Activated CD8-positive, alpha-beta memory T cell treated with anti-CD3 and anti-CD28 coated beads, Interleukin-2, amount 10 ng/mL, durations not matched to agents 7 days and 5 days (primary cell): ENCODE measurements around the gene BMF. TPM values are rescaled to one million over a fixed set of nuclear protein-coding genes. Genes with fewer than 3 reads are reported as not detected.
"Not testable (repeated sequence)": the region's sequence is repeated elsewhere in the genome, so short reads cannot be mapped to it uniquely, and the experiment has no call there.

Source experiments
- ATAC-seq: fragments of 150-1000 bp; cut with Tn5 transposase; one replicate; pipeline ENCODE4 v1.10.0; 2021; ENCODE audit warnings: moderate library complexity
- CTCF ChIA-PET: fragments of 350-600 bp; sonication (Branson Sonifier 250); formaldehyde crosslinking; loops from one replicate; lab custom pipeline; 2021; ENCODE audit warnings: antibody characterized with exemption; lab: Charles Lee
- DNase-seq: peaks from one replicate; pipeline ENCODE4 v3.0.0-alpha.2; 2020
- H3K27ac Mint-ChIP-seq: one replicate; pipeline ENCODE4 v1.8.0; 2021; ENCODE audit warnings: mild to moderate bottlenecking, mixed read lengths
- H3K27me3 Mint-ChIP-seq: one replicate; pipeline ENCODE4 v1.8.0; 2021; ENCODE audit warnings: mixed read lengths
- H3K36me3 Mint-ChIP-seq: one replicate; pipeline ENCODE4 v1.8.0; 2021; ENCODE audit warnings: mild to moderate bottlenecking, mixed read lengths
- H3K4me1 Mint-ChIP-seq: one replicate; pipeline ENCODE4 v1.8.0; 2021; ENCODE audit warnings: mixed read lengths
- H3K4me3 Mint-ChIP-seq: one replicate; pipeline ENCODE4 v1.8.0; 2021; ENCODE audit warnings: mild to moderate bottlenecking, moderate library complexity, mixed read lengths
- H3K9me3 Mint-ChIP-seq: one replicate; pipeline ENCODE4 v1.8.0; 2022; ENCODE audit warnings: low read depth, mixed read lengths
- total RNA-seq, 2 experiments: library from RNA; stranded (reverse); gene quantifications; one replicate each; pipeline ENCODE4 v1.2.3, GENCODE V29; 2021

Gene BMF, protein sequence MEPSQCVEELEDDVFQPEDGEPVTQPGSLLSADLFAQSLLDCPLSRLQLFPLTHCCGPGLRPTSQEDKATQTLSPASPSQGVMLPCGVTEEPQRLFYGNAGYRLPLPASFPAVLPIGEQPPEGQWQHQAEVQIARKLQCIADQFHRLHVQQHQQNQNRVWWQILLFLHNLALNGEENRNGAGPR
- total RNA-seq, result 10 to 100 TPM in 1 of 2 experiments, 1 to 10 TPM in 1; 3.6 to 13.0 TPM

DNA sequence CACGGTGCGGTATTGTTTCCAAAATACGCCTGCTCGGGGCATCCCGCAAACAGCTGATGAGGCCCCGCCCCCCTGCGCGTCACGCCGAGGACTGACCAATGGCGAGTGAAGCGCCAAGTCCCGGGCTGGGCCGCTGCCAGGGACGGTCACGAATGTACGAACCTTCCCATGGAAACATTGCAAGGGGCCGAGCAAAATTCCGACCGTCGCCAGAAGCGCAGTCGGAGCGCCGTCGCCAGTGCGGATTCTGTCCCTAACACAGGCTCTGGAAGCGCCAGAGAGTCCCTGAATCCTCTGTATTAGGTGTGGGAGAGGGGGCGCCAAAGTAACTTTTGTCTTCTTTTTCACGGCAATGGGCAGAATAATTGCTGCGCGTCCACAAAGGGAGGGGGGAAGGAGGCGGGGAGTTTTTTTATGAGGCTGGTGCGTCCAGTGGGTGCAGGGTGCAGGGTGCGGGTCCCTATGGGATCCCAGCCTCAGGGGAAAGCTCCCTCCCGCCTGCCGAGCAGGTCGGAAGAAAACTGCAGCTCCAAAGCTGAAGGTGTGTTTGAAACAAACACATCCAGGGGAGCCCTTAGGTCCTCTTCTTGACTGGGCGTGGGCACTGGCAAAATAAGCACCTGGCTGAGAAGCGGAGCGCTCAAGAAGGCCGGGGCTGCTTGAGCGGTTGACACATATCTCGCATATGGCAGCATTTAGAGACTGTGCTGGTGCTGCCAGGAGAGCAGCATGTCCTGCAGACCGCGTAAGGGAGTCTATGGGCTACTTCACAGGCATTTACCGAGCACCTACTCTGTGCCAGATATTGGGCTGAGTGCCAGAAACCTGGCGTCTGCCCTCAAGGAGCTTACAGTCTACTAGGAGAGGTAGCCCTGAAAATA lies at the start of gene BMF:
Gene BMF (minus strand): TSS at position 25 of the 881 bp plus-strand sequence. CDS start 2,793 bp downstream, outside the sequence.
- Mint-ChIP-seq H3K9me3 (no peaks in the 10 kb centered on the region), H3K4me1 (peaks cover 46% of the 10 kb centered on the region), H3K27me3 (peaks cover 28% of the 10 kb centered on the region), H3K36me3 (no peaks in the 10 kb centered on the region), H3K4me3 (peak within 1 kb of the TSS; percentile 82), H3K27ac (peak within 1 kb of the TSS; percentile 76)
- peak; percentile 84 for ATAC-seq
- CTCF ChIA-PET, result interaction anchor here (0.9 to 22.2 kb wide), 5 partner anchors 13 to 108 kb away, joined by 3 to 324 read pairs (median 4); partner anchors contain the start of gene SRP14
- peak; percentile 97 for DNase-seq

DNA sequence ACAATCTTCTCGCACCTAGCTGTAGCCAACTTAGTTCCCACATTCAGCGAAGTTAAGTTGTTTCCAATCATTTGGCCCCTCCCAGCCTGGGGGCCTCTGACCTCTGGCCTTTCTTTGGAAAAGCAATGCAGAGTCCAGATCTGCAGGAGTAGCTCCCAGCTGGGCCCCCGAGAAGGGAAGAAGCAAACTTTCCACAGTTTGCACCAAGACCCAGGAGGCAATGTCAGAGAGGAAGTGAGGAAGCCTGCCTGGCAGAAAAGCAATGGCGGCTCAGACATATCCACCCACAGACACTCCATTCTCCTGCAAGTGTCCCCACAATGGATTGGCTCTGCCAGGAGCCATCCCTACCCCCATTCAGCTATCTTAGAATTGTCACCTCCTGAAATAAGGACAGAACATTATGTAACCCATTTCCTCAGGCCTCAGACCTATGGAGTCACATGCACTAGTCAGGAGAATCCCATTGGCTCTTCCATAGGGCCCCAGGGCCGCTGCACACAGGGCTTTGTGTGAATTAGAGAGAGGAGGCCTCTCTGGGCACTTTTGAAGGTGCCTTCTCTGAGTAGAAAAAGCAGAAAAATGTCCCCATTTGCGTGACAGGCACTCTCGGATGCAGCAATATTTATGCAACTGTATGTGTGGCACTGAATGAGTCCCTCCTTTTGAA lies 49.2 kb upstream of the BMF start:
- no peaks in the 10 kb centered on the region for H3K36me3 Mint-ChIP-seq
- no peaks in the 10 kb centered on the region for H3K9me3 Mint-ChIP-seq
- no peak overlapping the region for H3K4me3 Mint-ChIP-seq
- no peaks in the 10 kb centered on the region for H3K4me1 Mint-ChIP-seq
- ATAC-seq, result no peak
- CTCF ChIA-PET, result interaction anchor here (1.5 to 3.7 kb wide), 2 partner anchors 60 to 112 kb away, joined by 3 to 11 read pairs; no protein-coding TSS in a partner anchor
- H3K27ac Mint-ChIP-seq, result no peak overlapping the region
- no peak for DNase-seq
- H3K27me3 Mint-ChIP-seq, result peaks cover 3% of the 10 kb centered on the region

DNA sequence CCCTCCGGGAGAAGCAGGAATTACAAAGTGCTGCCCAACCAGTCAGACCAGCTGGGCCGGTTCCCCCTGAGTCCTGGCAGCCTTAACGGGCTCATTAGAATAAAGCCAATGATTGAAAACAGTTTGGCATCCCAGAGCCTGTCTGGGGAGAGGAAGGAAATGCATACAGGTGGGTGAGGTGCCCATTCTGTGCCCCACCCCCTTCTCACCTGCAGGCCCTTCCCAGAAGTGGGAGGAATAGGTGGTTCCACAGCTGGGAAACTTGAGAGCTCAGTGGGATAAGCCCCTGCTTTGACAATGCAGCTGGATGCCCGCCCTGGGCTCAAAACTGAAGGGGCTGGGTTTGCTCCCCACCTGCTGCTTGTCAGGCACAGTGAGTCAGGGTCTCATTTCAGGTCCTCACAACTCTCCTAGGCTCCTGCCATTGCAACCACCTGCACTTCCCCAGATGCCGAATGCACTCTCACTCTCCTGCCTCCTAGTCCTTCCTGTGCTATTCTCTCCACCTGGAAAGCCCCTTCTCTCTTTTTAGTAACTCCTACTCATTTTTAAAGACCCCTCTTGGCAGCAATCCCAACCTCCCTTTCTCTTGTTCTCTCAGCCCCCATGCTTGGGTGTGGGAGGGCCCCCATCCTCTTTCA lies 46.7 kb upstream of the BMF start:
- ATAC-seq (no peak), DNase-seq (peak; percentile 31)
- CTCF ChIA-PET, result interaction anchor here (1.2 kb wide), 1 partner anchor 120 kb away, joined by 5 read pairs; no protein-coding TSS in a partner anchor
- no peak overlapping the region for H3K27ac Mint-ChIP-seq
- H3K36me3 Mint-ChIP-seq, result no peaks in the 10 kb centered on the region
- H3K4me3 Mint-ChIP-seq, result no peak overlapping the region
- no peaks in the 10 kb centered on the region for H3K4me1 Mint-ChIP-seq
- H3K9me3 Mint-ChIP-seq, result no peaks in the 10 kb centered on the region
- peaks cover 9% of the 10 kb centered on the region for H3K27me3 Mint-ChIP-seq

DNA sequence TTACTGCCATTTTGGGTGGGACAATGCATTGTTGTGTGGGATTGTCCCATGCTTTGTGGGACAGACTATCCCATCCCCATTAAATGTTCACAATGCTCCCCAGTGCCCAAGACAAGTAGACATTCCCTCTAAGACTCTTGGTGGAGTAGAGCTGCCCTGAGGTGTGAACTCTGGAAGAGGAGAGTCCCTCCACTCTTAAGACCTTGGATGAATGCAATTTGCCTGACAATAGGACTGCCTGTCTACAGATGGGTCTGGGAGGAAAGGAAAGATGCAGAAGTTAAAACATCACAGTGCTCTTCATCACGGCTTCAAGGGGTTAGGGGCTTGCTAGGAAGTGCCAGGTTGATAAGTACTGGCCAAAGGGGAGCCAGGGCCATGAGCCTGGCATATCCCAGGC lies 46.1 kb upstream of the BMF start:
- ATAC-seq, result not testable (repeated sequence)

DNA sequence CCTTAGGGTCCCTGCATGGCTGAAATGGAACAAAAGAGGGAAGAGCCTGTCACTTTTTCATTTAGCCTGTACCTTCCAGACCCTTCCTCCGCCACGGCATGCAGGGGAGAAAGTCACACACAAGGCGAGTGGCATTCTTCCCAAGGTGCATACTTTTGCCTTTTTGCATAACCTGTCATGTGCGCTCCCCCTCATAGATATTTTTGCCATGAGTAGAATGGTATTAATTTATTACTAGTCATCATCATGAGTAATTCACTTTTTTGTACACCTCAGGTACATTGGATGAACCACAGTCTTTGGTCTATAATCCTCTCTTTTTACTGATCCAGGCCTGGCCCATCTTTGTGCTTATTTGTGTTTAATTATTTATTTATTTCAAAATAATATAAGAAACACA lies 43.3 kb upstream of the BMF start:
- ATAC-seq (no peak), DNase-seq (peak; percentile 22)
- Mint-ChIP-seq H3K4me3 (no peak overlapping the region), H3K36me3 (no peaks in the 10 kb centered on the region), H3K27me3 (peaks cover 14% of the 10 kb centered on the region), H3K27ac (no peak overlapping the region), H3K4me1 (no peaks in the 10 kb centered on the region), H3K9me3 (no peaks in the 10 kb centered on the region)
- CTCF ChIA-PET, result no interaction called here

More for the DNA sequence above, 46.1 kb upstream of the BMF start:
- not testable (repeated sequence) for H3K9me3 Mint-ChIP-seq, H3K27ac Mint-ChIP-seq, DNase-seq, H3K4me3 Mint-ChIP-seq, H3K4me1 Mint-ChIP-seq, H3K36me3 Mint-ChIP-seq
- peaks cover 12% of the 10 kb centered on the region for H3K27me3 Mint-ChIP-seq
- CTCF ChIA-PET, result interaction anchor here (2.0 kb wide), 1 partner anchor 118 kb away, joined by 4 read pairs; no protein-coding TSS in a partner anchor

DNA sequence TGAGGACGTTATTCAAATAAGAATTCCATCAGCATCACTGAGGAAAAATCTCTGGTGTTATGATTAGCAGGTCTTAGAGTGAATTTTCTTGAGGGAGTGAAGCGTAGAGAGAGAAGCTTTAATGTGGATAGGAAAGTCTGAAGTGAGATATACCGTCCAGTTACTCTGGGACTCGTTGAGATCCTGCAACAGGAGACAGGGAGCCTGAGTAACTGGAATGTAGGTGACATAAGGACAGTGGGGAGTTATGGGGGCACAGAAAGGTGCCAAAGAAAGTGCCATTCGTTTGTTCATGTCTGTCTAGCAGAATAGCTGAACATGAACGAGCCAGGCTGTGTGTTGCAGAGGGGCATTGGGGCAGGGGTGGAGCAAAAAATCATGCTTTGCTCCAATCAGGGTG lies 42.8 kb upstream of the BMF start:
- DNase-seq (no peak), ATAC-seq (no peak)
- no peak overlapping the region for H3K27ac Mint-ChIP-seq
- H3K36me3 Mint-ChIP-seq, result no peaks in the 10 kb centered on the region
- no peaks in the 10 kb centered on the region for H3K4me1 Mint-ChIP-seq
- no peak overlapping the region for H3K4me3 Mint-ChIP-seq
- CTCF ChIA-PET, result no interaction called here
- no peaks in the 10 kb centered on the region for H3K9me3 Mint-ChIP-seq
- H3K27me3 Mint-ChIP-seq, result peaks cover 14% of the 10 kb centered on the region

DNA sequence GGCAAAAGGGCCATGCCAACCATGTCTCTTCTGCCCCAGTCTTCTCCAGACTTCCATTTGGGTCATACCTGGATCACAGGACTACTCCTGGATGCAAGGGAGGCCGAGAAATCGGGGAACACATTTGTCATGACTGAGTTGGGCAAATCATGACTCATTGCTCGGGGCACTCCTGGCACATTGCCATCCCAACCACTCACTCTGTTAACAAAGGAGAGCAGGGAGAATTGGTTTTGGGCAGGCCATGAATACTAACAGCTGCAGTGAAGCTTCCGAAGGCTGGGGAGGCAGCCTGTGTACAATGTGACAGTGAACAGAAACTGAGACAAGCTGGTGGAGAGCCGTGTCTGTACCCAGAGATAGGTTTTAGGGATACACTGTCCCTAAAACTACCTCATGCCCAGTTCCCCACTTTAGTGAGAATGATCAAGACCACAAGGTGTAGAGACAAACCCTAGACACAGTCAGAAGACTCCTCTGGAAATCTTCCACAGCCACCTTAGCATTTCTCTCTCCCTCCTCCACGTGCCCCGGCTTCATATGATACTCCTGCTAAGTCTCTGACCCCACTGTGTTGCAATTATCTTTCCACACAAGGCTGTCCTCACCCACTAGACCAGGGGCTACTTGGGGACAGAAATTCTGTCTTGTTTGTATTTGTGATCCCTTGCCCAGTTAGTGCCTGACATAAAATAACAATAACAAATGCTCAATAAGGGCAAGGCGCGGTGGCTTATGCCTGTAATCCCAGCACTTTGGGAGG lies 41.7 kb upstream of the BMF start:
- H3K9me3 Mint-ChIP-seq, result no peaks in the 10 kb centered on the region
- peaks cover 11% of the 10 kb centered on the region for H3K27me3 Mint-ChIP-seq
- CTCF ChIA-PET, result no interaction called here
- ATAC-seq (no peak), DNase-seq (peak; percentile 33)
- no peaks in the 10 kb centered on the region for H3K4me1 Mint-ChIP-seq
- H3K27ac Mint-ChIP-seq, result no peak overlapping the region
- H3K4me3 Mint-ChIP-seq, result no peak overlapping the region
- no peaks in the 10 kb centered on the region for H3K36me3 Mint-ChIP-seq

DNA sequence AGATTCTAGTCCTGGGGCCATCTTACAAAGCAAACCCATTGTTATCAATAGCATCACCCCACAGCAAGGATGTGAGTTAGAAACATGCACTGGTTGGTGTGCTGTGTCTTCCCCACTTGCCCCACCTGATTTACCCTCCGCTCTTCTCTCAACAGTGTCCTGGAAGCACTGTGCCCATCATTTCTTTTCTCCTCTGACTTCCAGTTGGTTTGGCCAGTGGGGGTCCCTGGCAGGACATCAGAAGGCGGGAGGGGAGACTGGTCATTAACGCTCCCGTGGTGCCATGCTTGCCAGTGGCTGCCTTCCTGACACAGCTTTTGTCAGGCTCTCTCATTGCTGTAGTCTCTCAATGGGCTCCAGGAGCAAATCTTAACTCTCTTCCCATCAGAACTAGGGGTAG lies 40.7 kb upstream of the BMF start:
- H3K27ac Mint-ChIP-seq, result no peak overlapping the region
- no peaks in the 10 kb centered on the region for H3K9me3 Mint-ChIP-seq
- ATAC-seq (no peak), DNase-seq (peak; percentile 34)
- H3K36me3 Mint-ChIP-seq, result no peaks in the 10 kb centered on the region
- H3K4me1 Mint-ChIP-seq, result no peaks in the 10 kb centered on the region
- H3K4me3 Mint-ChIP-seq, result no peak overlapping the region
- CTCF ChIA-PET, result no interaction called here
- peaks cover 11% of the 10 kb centered on the region for H3K27me3 Mint-ChIP-seq

DNA sequence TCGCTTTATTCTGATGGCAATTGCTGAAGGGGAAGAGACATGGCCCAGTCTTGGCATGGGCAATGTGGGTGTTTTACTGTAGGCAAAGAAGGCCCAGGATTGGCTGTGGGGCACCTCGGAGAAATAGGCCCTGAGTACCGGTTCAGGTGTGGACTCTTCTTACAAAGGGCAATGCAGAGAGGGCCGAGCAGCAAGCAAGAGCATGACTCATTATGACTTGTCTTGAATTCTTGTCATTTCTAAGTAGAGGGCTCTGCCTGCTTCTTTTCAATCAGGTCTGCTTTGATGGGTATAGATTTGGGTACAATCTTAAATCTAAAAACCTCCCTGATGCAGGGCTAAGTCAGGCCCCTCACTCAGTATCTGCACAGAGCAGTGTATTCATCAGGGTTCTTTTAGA lies 37.4 kb upstream of the BMF start:
- Mint-ChIP-seq H3K27ac (no peak overlapping the region), H3K4me3 (no peak overlapping the region), H3K9me3 (no peaks in the 10 kb centered on the region), H3K36me3 (no peaks in the 10 kb centered on the region), H3K27me3 (peaks cover 11% of the 10 kb centered on the region), H3K4me1 (no peaks in the 10 kb centered on the region)
- CTCF ChIA-PET, result no interaction called here
- no peak for ATAC-seq
- peak; percentile 35 for DNase-seq

DNA sequence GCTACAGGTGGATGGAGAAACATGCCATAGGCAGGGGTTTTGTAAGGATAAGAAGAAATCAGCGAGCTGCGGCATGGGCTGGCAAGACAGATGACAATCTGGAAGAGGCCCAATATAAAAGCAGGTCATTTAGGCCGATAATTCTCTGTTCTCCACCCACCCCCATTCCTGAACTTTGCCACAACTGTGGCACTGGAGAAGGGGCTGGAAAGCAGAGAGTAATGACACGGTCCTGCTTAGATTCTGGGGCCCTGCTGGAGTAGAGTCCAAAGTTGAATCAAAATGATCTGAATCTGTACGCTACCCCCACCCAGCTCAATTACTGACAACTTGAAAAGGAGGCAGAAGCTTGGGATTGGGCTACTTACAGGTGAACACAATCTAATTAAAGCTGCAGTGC lies 33.7 kb upstream of the BMF start:
- Mint-ChIP-seq H3K4me3 (no peak overlapping the region), H3K4me1 (no peaks in the 10 kb centered on the region), H3K9me3 (no peaks in the 10 kb centered on the region), H3K27me3 (peaks cover 4% of the 10 kb centered on the region), H3K27ac (no peak overlapping the region), H3K36me3 (no peaks in the 10 kb centered on the region)
- peak; percentile 22 for DNase-seq
- CTCF ChIA-PET, result interaction anchor here (1.5 kb wide), 1 partner anchor 136 kb away, joined by 4 read pairs; no protein-coding TSS in a partner anchor
- ATAC-seq, result no peak

DNA sequence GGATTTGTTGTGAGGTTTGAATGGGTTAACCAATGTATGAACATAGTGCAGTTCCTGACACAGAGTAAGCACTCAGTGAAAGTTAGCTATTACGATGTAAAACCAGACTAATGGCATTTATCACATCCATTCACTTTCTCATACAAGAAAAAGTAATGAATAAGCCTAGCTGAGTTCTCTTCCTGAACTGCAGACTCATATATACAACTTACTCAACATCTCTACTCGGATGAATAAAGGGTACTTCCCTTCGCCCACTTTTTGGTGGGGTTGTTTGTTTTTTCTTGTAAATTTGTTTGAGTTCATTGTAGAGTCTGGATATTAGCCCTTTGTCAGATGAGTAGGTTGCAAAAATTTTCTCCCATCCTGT lies 29.5 kb upstream of the BMF start:
- not testable (repeated sequence) for H3K36me3 Mint-ChIP-seq, H3K27ac Mint-ChIP-seq, H3K4me1 Mint-ChIP-seq, H3K4me3 Mint-ChIP-seq, DNase-seq, ATAC-seq, H3K27me3 Mint-ChIP-seq, H3K9me3 Mint-ChIP-seq
- CTCF ChIA-PET, result interaction anchor here (1.2 kb wide), 1 partner anchor 33 kb away, joined by 4 read pairs; no protein-coding TSS in a partner anchor
